Fibroblast of the conjunctiva (primary cell): ENCODE data around the gene THYN1.

ENCODE experiments used
- DNase-seq: peaks from one replicate; pipeline ENCODE4 v3.0.0-alpha.2; 2010; ENCODE audit warnings: low read depth

Gene THYN1

DNA sequence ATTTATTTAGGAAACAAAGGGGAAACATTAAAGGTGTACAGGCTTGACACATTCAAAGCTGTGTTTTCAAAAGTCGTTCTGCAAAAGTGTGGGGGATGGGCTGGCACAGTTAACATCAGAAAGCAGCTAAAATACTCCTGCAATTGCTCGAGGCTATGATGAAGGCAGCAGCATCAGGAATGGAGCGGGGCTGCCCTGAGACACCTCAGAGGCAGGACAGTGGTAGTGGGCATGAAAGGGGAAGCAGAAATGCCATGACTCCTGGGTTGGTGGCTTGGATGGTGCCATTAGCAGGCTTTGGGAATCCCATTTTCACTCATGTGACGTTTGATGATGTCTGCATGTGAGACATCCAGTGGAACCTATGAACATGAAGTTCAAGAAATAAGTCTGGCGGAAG lies 30.0 kb downstream of the THYN1 start:
- no peak for DNase-seq

DNA sequence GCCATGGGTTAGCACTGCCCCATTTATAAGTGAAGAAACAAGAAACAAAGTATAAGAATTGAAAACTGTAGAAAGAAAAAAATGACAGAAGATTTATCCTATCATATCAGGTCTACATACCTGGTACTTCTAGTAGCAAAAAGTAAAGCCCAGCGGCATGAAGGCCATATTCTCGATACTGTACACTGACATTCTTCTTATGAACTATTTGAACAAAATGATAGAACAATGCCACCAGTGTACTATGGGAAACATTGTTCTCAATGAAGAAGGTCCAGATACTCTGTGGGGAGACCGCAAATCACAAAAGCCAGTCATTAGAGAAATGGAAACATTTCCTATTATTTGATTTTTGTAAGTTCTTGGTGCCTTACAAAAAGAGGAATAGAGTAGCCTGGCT lies 36.3 kb downstream of the THYN1 start:
- DNase-seq = no peak

DNA sequence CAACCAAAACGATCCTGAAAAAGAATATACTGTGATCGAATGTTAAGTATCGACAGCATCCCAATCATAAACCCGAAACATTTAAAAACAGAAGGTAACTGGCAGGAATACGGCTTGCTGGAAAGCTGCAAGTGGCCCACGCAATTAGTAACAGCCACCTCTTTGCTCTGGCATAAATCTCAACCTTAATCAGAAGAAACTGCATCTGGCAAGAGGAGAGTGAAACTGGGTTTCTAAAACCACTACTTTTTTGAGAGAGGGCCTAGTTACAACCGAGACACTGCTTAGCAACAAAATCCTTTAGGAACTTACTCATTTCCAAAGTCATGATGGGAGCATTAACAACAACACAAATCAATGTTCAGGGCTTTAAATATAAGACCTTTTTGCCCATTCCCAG lies 37.3 kb downstream of the THYN1 start:
- DNase-seq = no peak

DNA sequence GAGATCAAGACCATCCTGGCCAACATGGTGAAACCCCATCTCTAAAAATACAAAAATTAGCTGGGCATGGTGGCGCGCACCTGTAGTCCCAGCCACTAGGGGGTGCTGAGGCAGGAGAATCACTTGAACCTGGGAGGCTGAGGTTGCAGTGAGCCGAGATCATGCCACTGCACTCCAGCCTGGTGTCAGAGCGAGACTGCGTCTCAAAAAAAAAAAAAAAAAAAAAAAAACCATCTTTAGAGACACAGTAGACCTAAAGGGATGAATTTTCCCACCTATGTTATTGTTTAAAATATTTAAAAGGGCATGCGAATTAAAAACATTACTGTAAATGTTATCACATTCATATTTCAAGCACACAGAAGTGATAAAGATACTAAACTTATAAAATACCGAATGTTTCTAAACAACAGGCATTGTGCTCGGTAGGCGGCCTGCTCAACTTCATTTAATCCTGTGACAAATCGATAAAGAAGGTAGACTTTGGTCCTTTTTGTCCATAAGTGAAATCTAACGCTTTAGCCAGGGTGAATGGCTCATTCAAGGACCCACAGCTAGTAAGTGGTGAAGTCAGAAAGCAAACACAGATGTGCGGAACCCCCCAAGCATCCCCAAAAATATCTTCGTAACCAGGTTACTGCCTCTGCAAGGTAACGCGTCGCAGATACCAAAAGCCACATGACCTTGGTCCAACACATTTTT lies 45.5 kb downstream of the THYN1 start:
- no peak for DNase-seq

DNA sequence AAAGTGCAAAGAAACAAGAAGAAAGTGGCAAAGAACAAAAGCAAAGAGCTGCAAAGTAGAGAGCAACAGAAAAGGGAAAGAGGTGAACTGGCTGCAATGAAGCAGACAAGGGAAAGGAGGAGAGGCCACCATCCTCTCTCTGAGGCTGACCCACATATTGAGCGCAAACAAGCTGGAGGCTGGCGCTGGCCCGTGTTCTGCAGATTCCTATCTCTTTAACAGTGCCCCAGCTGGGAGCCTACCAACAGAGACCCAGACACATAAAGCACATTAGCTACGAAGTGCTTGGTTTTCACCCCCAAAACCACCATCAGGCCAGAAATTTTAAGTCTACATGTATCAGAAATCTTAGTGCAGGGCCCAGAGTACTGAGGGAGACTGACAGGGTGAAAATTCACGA lies 47.0 kb downstream of the THYN1 start:
- no peak for DNase-seq

DNA sequence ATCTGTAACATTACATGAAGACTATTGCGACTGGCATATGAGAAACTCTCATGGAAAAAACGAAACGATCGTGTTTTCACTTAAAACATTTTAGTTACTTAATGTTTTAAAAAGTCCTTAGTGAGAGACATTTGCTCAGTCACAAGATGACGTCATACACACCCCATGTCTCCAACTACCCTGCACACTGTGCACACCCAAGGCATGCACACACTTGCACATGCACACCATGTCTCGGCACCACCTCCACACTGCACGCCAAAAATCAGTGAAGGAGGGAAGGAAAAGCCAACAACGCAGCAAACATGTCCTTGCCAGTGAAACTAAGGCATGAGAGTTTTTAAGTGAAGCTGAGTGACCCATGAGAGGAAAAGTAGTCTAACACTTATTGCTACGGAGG lies 47.4 kb downstream of the THYN1 start:
- DNase-seq = no peak

DNA sequence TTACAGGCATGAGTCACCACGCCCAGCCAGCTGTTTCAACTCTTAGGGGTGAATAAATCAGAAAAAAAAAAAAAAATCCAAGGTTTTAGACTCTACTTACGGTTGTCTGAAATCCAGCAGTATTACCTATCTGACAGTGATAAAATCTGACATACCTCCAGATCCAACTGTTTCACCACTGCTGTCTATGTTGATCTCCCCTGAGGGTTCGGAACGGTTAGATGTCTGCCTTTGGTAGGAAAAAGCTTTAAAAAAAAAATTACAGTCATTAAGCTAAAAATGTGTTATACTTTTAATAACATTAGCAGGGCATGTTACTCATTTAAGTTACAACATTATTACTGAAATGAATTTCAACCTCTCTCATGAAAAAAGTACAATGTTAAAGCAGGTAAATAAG lies 50.5 kb downstream of the THYN1 start:
- DNase-seq = no peak

DNA sequence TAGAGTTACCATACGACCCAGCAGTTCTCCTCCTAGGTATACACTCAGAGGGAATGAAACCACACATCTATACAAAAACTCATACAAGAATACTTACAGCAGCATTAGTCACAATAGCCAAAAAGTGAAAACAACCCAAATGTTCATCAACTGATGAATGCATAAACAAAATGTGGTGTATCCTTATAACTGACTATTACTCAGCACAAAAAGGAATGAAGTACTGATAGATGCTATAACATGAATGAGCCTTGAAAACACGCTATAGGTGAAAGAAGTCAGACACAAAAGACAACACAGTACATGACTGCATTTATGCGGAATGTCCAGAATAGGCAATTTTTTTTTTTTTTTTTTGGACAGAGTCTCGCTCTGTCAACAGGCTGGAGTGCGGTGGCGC lies 52.5 kb downstream of the THYN1 start:
- DNase-seq = no peak

DNA sequence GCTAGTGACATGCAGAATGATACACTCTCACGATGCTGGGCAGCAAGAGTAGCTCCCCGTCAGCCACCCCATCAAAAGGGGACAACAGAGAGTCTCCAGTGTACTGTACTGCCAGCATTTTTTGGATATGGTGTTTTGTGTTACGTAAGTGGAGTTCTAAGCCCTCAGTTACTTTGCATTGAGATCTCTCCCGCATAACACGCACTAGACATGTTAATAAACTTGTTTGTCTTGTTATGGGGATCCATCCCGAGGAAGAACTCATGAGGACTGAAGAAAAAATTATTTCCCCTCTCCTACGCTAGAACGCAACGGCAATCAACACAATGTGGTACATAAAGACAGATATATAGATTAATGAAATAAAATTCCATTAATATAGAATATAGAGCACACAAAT lies 53.6 kb downstream of the THYN1 start:
- DNase-seq = no peak
